Fibroblast of gingiva (primary cell): ENCODE data around the gene VCY1B.
"Not testable (repeated sequence)": the region's sequence is repeated elsewhere in the genome, so short reads cannot be mapped to it uniquely, and the experiment has no call there.

Experiments used
- DNase-seq: peaks from one replicate; pipeline ENCODE4 v3.0.0-alpha.2; 2011; ENCODE audit warnings: low read depth

VCY1B gene

GRCh38 chrY:14055927-14056326, at the start of gene VCY1B:
VCY1B (plus strand) TSS chrY:14056227; CDS start chrY:14056290, 63 bp downstream.
- DNase-seq, result not testable (repeated sequence)

GRCh38 chrY:14011916-14012315, 44.1 kb upstream of the VCY1B start:
- DNase-seq, result not testable (repeated sequence)

- DNase-seq, result not testable (repeated sequence)
Observed at GRCh38 chrY:14030395-14030794, 25.6 kb upstream of the VCY1B start.

- DNase-seq, result no peak
Observed at GRCh38 chrY:14085877-14086276, 29.9 kb downstream of the VCY1B start.
